HepG2 (cell line): ENCODE measurements around the gene CXCR5. TPM values are rescaled to one million over a fixed set of nuclear protein-coding genes. Genes with fewer than 3 reads are reported as not detected.

Source experiments
- ATF7-NPFF ChIP-seq: sonication (generic); formaldehyde crosslinking; IDR thresholded peaks from 2 replicates; pipeline ENCODE4 v1.8.1; 2023; ENCODE audit warnings: mild to moderate bottlenecking, low read depth, missing genetic modification reagents, moderate library complexity
- CBX5 ChIP-seq: sonication (generic); formaldehyde crosslinking; IDR thresholded peaks from 2 replicates; pipeline ENCODE4 v1.4.0; 2020; ENCODE audit warnings: missing genetic modification reagents, borderline replicate concordance
- ELF4 ChIP-seq: sonication (generic); formaldehyde crosslinking; IDR thresholded peaks from 2 replicates; pipeline ENCODE4 v1.5.0; 2020; ENCODE audit warnings: missing genetic modification reagents, mild to moderate bottlenecking, moderate library complexity, borderline replicate concordance
- FOXJ3 ChIP-seq: sonication (generic); formaldehyde crosslinking; IDR thresholded peaks from 2 replicates; pipeline ENCODE4 v1.4.0; 2020; ENCODE audit warnings: missing genetic modification reagents, mild to moderate bottlenecking, borderline replicate concordance
- GFI1 ChIP-seq: sonication (generic); formaldehyde crosslinking; IDR thresholded peaks from 2 replicates; pipeline ENCODE4 v1.5.0; 2020; ENCODE audit warnings: missing genetic modification reagents, mild to moderate bottlenecking, borderline replicate concordance
- GZF1 ChIP-seq: sonication (generic); formaldehyde crosslinking; IDR thresholded peaks from 2 replicates; pipeline ENCODE4 v1.5.1; 2020; ENCODE audit warnings: mild to moderate bottlenecking, missing genetic modification reagents
- HOXD1 ChIP-seq: sonication (generic); formaldehyde crosslinking; IDR thresholded peaks from 2 replicates; pipeline ENCODE4 v1.5.0; 2020; ENCODE audit warnings: missing genetic modification reagents
- KLF12 ChIP-seq: sonication (generic); formaldehyde crosslinking; IDR thresholded peaks from 2 replicates; pipeline ENCODE4 v1.4.0; 2020; ENCODE audit warnings: missing genetic modification reagents, borderline replicate concordance
- KMT2B ChIP-seq: IDR thresholded peaks from 2 replicates; pipeline ENCODE4 v1.6.1; 2016; ENCODE audit warnings: missing genetic modification reagents, missing compliant biosample characterization
- NFATC3 ChIP-seq: sonication (generic); formaldehyde crosslinking; IDR thresholded peaks from 2 replicates; pipeline ENCODE4 v1.5.1; 2020; ENCODE audit warnings: mild to moderate bottlenecking, missing genetic modification reagents
- NR3C1 ChIP-seq: sonication (generic); formaldehyde crosslinking; IDR thresholded peaks from 2 replicates; pipeline ENCODE4 v1.4.0; 2020; ENCODE audit warnings: missing genetic modification reagents
- POLR2G ChIP-seq: fragments of 200-400 bp; formaldehyde crosslinking; IDR thresholded peaks from 2 replicates; pipeline ENCODE4 v1.6.1; 2018; ENCODE audit warnings: mild to moderate bottlenecking, low read depth, low read length, moderate library complexity
- RARG ChIP-seq: sonication (generic); formaldehyde crosslinking; IDR thresholded peaks from 2 replicates; pipeline ENCODE4 v1.4.0; 2020; ENCODE audit warnings: low read depth, mild to moderate bottlenecking, missing genetic modification reagents
- SOX13 ChIP-seq, 3 experiments: fragments of 450-650 bp in 1 of 3; sonication (generic) in 1 of 3; formaldehyde crosslinking in 1 of 3; IDR thresholded peaks in 2 of 3; conservative IDR thresholded peaks in 1 of 3; 2 replicates each; pipeline versions ENCODE4 v1.5.0 to v1.6.1; 2016 to 2020; ENCODE audit warnings: antibody characterized with exemption in 1 of 3, mild to moderate bottlenecking in 1 of 3, missing compliant biosample characterization in 1 of 3, missing genetic modification reagents in 1 of 3, moderate library complexity in 1 of 3
- SRF ChIP-seq: IDR thresholded peaks from 2 replicates; pipeline ENCODE4 v1.6.1; 2011; ENCODE audit warnings: mild to moderate bottlenecking, low read depth, low read length, moderate library complexity
- U2AF2 ChIP-seq: fragments of 200-400 bp; formaldehyde crosslinking; IDR thresholded peaks from 2 replicates; pipeline ENCODE4 v1.6.1; 2017; ENCODE audit warnings: low read depth, mild to moderate bottlenecking, low read length
- ZFYVE20 ChIP-seq: sonication (generic); formaldehyde crosslinking; IDR thresholded peaks from 2 replicates; pipeline ENCODE4 v1.8.0; 2023; ENCODE audit warnings: low read depth, mild to moderate bottlenecking, moderate library complexity, missing genetic modification reagents, borderline replicate concordance
- ZKSCAN5 ChIP-seq: sonication (generic); formaldehyde crosslinking; IDR thresholded peaks from 2 replicates; pipeline ENCODE4 v1.5.1; 2020; ENCODE audit warnings: mild to moderate bottlenecking, missing genetic modification reagents
- ZNF121 ChIP-seq: sonication (generic); formaldehyde crosslinking; IDR thresholded peaks from 2 replicates; pipeline ENCODE4 v1.5.0; 2020; ENCODE audit warnings: mild to moderate bottlenecking, missing genetic modification reagents
- ZNF225 ChIP-seq: sonication (generic); formaldehyde crosslinking; IDR thresholded peaks from 2 replicates; pipeline ENCODE4 v1.4.0; 2020; ENCODE audit warnings: mild to moderate bottlenecking, missing genetic modification reagents
- ZNF263 ChIP-seq: sonication (generic); formaldehyde crosslinking; IDR thresholded peaks from 2 replicates; pipeline ENCODE4 v1.4.0; 2020; ENCODE audit warnings: missing genetic modification reagents
- ZNF432 ChIP-seq: sonication (generic); formaldehyde crosslinking; IDR thresholded peaks from 2 replicates; pipeline ENCODE4 v1.5.0; 2020; ENCODE audit warnings: missing genetic modification reagents, mild to moderate bottlenecking, borderline replicate concordance
- ZNF878 ChIP-seq: sonication (generic); formaldehyde crosslinking; IDR thresholded peaks from 2 replicates; pipeline ENCODE4 v1.8.1; 2023; ENCODE audit warnings: mild to moderate bottlenecking, missing genetic modification reagents, moderate library complexity
- polyA plus RNA-seq, 8 experiments: library from polyadenylated mRNA; depleted of rRNA in 3 of 8; stranded (reverse) in 7 of 8; unstranded in 1 of 8; fragments of >200 nt; fragmentation: Illumina TruSeq in 4 of 8; extraction: Trizol in 4 of 8; gene quantifications; 2 replicates each; pipeline versions ENCODE4 v1.2.1 to v1.2.3, GENCODE V29; 2011 to 2016; ENCODE audit warnings: low read depth in 4 of 8, missing spikeins in 1 of 8, mixed read lengths in 1 of 8; ENCODE audit not compliant: insufficient read depth in 1 of 8
- total RNA-seq, 5 experiments: library from RNA; depleted of rRNA; stranded (reverse); fragments of >200 nt; fragmentation: Illumina TruSeq; extraction: Trizol; gene quantifications; 2 replicates each; pipeline ENCODE4 v1.2.3, GENCODE V29; 2016; ENCODE audit warnings: low read depth in 1 of 5
- TF ChIP-seq, protein P1 (sequence below): sonication (generic); formaldehyde crosslinking; IDR thresholded peaks from 2 replicates; pipeline ENCODE4 v1.5.0; 2020; ENCODE audit warnings: mild to moderate bottlenecking, missing genetic modification reagents, borderline replicate concordance
- TF ChIP-seq, protein P2 (sequence below): sonication (generic); formaldehyde crosslinking; IDR thresholded peaks from 2 replicates; pipeline ENCODE4 v1.4.0; 2020; ENCODE audit warnings: mild to moderate bottlenecking, missing genetic modification reagents
- TF ChIP-seq, protein P3 (sequence below): sonication (generic); formaldehyde crosslinking; IDR thresholded peaks from 2 replicates; pipeline ENCODE4 v1.4.0; 2020; ENCODE audit warnings: missing genetic modification reagents

Gene CXCR5
- total and polyA plus RNA-seq, 2 of the 13 experiments (the other 11 are each of a cell fraction or from before 2014, with no cell fraction given) = not detected

DNA sequence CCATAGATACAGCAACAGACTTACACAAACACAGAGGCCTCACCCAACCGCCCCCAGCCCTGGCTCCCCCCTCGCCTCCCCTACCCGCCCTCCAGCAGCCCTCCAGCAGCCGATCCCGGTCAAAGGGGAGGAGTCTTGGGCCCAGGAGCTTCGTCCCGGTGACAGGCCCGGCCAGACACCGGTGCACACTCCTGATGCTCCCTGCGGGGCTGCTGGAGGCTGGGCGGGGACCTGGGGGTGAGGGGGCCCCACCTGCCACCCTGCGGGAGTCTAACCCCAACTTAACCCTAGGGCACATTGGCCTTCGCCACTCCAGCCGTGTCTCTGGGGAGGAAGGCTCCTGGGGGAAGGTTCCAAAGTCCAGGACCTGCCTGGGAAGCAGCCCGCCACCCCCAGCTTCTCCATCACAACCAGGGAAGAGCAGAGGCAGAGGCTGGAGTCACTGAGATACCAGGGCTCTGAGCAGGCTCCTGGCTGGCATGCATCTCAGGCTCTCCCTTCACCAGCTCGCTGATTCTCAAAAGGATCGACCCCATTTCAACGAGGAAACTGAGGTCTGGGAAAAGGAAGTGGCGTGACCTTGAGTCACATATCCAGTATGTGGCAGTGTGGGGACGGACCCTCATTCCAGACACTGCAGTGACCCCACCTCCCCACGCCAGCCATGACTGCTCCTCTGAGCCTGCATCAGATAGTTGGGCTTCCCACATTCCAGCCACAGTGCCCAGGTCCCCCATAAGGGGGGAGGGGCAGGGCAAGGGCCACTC is 27.6 kb downstream of the CXCR5 start (continued):
- no peak for TF ChIP-seq U2AF2
- no peak for TF ChIP-seq ZNF878
- no peak for TF ChIP-seq SRF
- no peak; the same call in 1 of the 2 replicates for TF ChIP-seq ZNF225 (CRISPR knock-in tag)
- no peak for TF ChIP-seq ZFYVE20 (CRISPR knock-in tag)
- 0 out of 2 replicates have a peak, but pooled peaks have one; percentile 11 for TF ChIP-seq ATF7-NPFF (CRISPR knock-in tag)
- no peak for TF ChIP-seq NR3C1 (CRISPR knock-in tag)
- peak; percentile 56; the same call in 1 of the 2 replicates for TF ChIP-seq CBX5 (CRISPR knock-in tag)
- peak; percentile 92 for TF ChIP-seq ZNF121 (CRISPR knock-in tag)
- no peak for TF ChIP-seq ELF4 (CRISPR knock-in tag)
- TF ChIP-seq, protein P1, sequence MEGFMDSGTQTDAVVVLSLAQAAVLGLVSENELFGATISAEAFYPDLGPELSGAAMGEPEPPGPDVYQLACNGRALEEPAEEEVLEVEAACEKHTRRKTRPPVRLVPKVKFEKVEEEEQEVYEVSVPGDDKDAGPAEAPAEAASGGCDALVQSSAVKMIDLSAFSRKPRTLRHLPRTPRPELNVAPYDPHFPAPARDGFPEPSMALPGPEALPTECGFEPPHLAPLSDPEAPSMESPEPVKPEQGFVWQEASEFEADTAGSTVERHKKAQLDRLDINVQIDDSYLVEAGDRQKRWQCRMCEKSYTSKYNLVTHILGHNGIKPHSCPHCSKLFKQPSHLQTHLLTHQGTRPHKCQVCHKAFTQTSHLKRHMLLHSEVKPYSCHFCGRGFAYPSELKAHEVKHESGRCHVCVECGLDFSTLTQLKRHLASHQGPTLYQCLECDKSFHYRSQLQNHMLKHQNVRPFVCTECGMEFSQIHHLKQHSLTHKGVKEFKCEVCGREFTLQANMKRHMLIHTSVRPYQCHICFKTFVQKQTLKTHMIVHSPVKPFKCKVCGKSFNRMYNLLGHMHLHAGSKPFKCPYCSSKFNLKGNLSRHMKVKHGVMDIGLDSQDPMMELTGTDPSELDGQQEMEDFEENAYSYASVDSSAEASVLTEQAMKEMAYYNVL (CRISPR knock-in tag) = no peak
- peak; percentile 76 for TF ChIP-seq POLR2G
- no peak for TF ChIP-seq NFATC3 (CRISPR knock-in tag)
- no peak for TF ChIP-seq HOXD1 (CRISPR knock-in tag)
- TF ChIP-seq RARG = 0 out of 2 replicates have a peak, but pooled peaks have one; percentile 29
- no peak for TF ChIP-seq GZF1 (CRISPR knock-in tag)
- TF ChIP-seq, protein P2, sequence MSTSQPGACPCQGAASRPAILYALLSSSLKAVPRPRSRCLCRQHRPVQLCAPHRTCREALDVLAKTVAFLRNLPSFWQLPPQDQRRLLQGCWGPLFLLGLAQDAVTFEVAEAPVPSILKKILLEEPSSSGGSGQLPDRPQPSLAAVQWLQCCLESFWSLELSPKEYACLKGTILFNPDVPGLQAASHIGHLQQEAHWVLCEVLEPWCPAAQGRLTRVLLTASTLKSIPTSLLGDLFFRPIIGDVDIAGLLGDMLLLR (CRISPR knock-in tag) = no peak
- no peak for TF ChIP-seq ZNF432 (CRISPR knock-in tag)
- TF ChIP-seq GFI1 (CRISPR knock-in tag) = no peak; the same call in 1 of the 2 replicates
- no peak for TF ChIP-seq SOX13 (IDR thresholded peaks at IDR 0.05)
- peak in 1 of 2 experiments; percentile 46; a peak in 2 of 4 replicates for TF ChIP-seq SOX13 (CRISPR knock-in tag; conservative IDR thresholded peaks at IDR 0.05 in 1 of 2, IDR thresholded peaks at IDR 0.05 in 1 of 2)
- TF ChIP-seq, protein P3, sequence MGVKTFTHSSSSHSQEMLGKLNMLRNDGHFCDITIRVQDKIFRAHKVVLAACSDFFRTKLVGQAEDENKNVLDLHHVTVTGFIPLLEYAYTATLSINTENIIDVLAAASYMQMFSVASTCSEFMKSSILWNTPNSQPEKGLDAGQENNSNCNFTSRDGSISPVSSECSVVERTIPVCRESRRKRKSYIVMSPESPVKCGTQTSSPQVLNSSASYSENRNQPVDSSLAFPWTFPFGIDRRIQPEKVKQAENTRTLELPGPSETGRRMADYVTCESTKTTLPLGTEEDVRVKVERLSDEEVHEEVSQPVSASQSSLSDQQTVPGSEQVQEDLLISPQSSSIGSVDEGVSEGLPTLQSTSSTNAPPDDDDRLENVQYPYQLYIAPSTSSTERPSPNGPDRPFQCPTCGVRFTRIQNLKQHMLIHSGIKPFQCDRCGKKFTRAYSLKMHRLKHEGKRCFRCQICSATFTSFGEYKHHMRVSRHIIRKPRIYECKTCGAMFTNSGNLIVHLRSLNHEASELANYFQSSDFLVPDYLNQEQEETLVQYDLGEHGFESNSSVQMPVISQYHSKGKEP (CRISPR knock-in tag) = no peak
- TF ChIP-seq FOXJ3 (CRISPR knock-in tag) = no peak
- no peak for TF ChIP-seq ZKSCAN5 (CRISPR knock-in tag)
- 0 out of 2 replicates have a peak, but pooled peaks have one; percentile 34 for TF ChIP-seq KLF12
- peak; percentile 89; the same call in 1 of the 2 replicates for TF ChIP-seq ZNF263
- no peak for TF ChIP-seq KMT2B (CRISPR knock-in tag)
